HEK293T (cell line): ENCODE results near the gene CHCHD3.

ENCODE experiments used
- ARNT ChIP-seq: fragments of 450-650 bp; IDR thresholded peaks from 2 replicates; pipeline ENCODE4 v1.6.1; 2017; ENCODE audit warnings: mild to moderate bottlenecking
- BHLHE40 ChIP-seq: fragments of 450-650 bp; IDR thresholded peaks from 2 replicates; pipeline ENCODE4 v1.6.1; 2016; ENCODE audit warnings: mild to moderate bottlenecking, moderate library complexity, borderline replicate concordance
- ELF4 ChIP-seq: fragments of 450-650 bp; IDR thresholded peaks from 2 replicates; pipeline ENCODE4 v1.6.1; 2017; ENCODE audit warnings: antibody characterized with exemption
- FOXA1 ChIP-seq: fragments of 450-650 bp; IDR thresholded peaks from 2 replicates; pipeline ENCODE4 v1.6.1; 2016; ENCODE audit warnings: mild to moderate bottlenecking
- FOXK2 ChIP-seq: fragments of 450-650 bp; IDR thresholded peaks from 2 replicates; pipeline ENCODE4 v1.6.1; 2016; ENCODE audit warnings: mild to moderate bottlenecking
- FOXM1 ChIP-seq: fragments of 450-650 bp; IDR thresholded peaks from 2 replicates; pipeline ENCODE4 v1.6.1; 2017; ENCODE audit warnings: mild to moderate bottlenecking, borderline replicate concordance
- HDGF ChIP-seq: fragments of 450-650 bp; IDR thresholded peaks from 2 replicates; pipeline ENCODE4 v1.6.1; 2017; ENCODE audit warnings: antibody characterized with exemption, borderline replicate concordance
- SP1 ChIP-seq: fragments of 450-650 bp; IDR thresholded peaks from 2 replicates; pipeline ENCODE4 v1.6.1; 2017
- TARDBP ChIP-seq: fragments of 450-650 bp; IDR thresholded peaks from 2 replicates; pipeline ENCODE4 v1.6.1; 2016

DNA sequence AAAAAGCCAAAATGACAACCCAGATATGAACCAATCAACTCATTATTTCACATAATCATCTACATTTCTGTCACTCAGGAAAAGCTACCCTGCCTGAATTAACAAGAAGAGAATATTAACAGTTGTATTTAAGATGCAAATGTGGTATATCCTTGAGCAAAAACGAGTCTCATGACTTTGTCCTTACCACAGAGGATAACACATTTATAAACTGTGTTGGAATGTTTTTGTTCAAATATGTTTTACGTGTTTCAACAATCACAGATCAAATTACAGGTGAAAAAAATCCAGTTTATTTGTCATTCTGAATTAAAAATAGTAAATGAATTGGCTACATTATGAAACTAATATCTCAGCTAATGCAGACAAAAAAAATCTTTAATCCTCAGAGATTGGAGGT, 34.6 kb downstream of the CHCHD3 start:
- TF ChIP-seq ELF4 (no peak), ARNT (no peak), FOXK2 (no peak), SP1 (no peak), TARDBP (no peak), HDGF (no peak), BHLHE40 (no peak), FOXM1 (no peak), FOXA1 (no peak)
